Activated CD8-positive, alpha-beta T cell treated with anti-CD3 and anti-CD28 coated beads, Interleukin-2, amount 10 ng/mL, durations not matched to agents 7 days and 5 days (primary cell): ENCODE results near the gene ARHGAP12. TPM values are rescaled to one million over a fixed set of nuclear protein-coding genes. Genes with fewer than 3 reads are reported as not detected.
A peak's percentile ranks its signal among the peaks of the same experiment; 100 is the strongest.

Experiments used
- ATAC-seq: fragments of 150-1000 bp; cut with Tn5 transposase; one replicate; pipeline ENCODE4 v1.10.0; 2021; ENCODE audit warnings: moderate library complexity
- CTCF ChIA-PET: fragments of 350-600 bp; sonication (Branson Sonifier 250); formaldehyde crosslinking; loops from one replicate; lab custom pipeline; 2021; ENCODE audit warnings: antibody characterized with exemption; lab: Charles Lee
- POLR2A ChIA-PET: fragments of 350-600 bp; sonication (Branson Sonifier 250); formaldehyde crosslinking; loops from one replicate; lab custom pipeline; 2021; ENCODE audit warnings: antibody characterized with exemption; lab: Charles Lee
- DNase-seq: peaks from one replicate; pipeline ENCODE4 v3.0.0-alpha.2; 2020
- H3K27ac Mint-ChIP-seq: one replicate; pipeline ENCODE4 v1.8.0; 2021; ENCODE audit warnings: mild to moderate bottlenecking, mixed read lengths
- H3K27me3 Mint-ChIP-seq: one replicate; pipeline ENCODE4 v1.8.0; 2021; ENCODE audit warnings: low read depth, mixed read lengths
- H3K36me3 Mint-ChIP-seq: one replicate; pipeline ENCODE4 v1.8.0; 2021; ENCODE audit warnings: low read depth, mixed read lengths
- H3K4me1 Mint-ChIP-seq: one replicate; pipeline ENCODE4 v1.8.0; 2021; ENCODE audit warnings: low read depth, mixed read lengths
- H3K4me3 Mint-ChIP-seq: one replicate; pipeline ENCODE4 v1.8.0; 2021; ENCODE audit warnings: mild to moderate bottlenecking, mixed read lengths
- H3K9me3 Mint-ChIP-seq: one replicate; pipeline ENCODE4 v1.8.0; 2022; ENCODE audit warnings: mixed read lengths; ENCODE audit not compliant: insufficient read depth
- total RNA-seq, 2 experiments: library from RNA; stranded (reverse); gene quantifications; one replicate each; pipeline ENCODE4 v1.2.3, GENCODE V29; 2021

The ARHGAP12 gene
- total RNA-seq, 2 experiments from 2014 or later, result 4.9 to 5.5 TPM

GRCh38 chr10:31918671-31919409 is 9.8 kb downstream of the ARHGAP12 start:
- ChIA-PET CTCF (interaction anchor here (2.3 kb wide), 1 partner anchor 10 kb away, joined by 7 read pairs; the partner anchor contains the start of gene ARHGAP12), POLR2A (no interaction called here)
- H3K9me3 Mint-ChIP-seq, result no peaks in the 10 kb centered on the region
- peaks cover 2% of the 10 kb centered on the region for H3K36me3 Mint-ChIP-seq
- ATAC-seq (peak; percentile 58), DNase-seq (no peak)
- peaks cover 42% of the 10 kb centered on the region for H3K4me1 Mint-ChIP-seq
- no peak overlapping the region for H3K27ac Mint-ChIP-seq
- no peaks in the 10 kb centered on the region for H3K27me3 Mint-ChIP-seq
- no peak overlapping the region for H3K4me3 Mint-ChIP-seq

- Mint-ChIP-seq H3K4me3 (no peak overlapping the region), H3K9me3 (no peaks in the 10 kb centered on the region), H3K27ac (no peak overlapping the region), H3K4me1 (peaks cover 27% of the 10 kb centered on the region), H3K36me3 (no peaks in the 10 kb centered on the region), H3K27me3 (no peaks in the 10 kb centered on the region)
- no peak for ATAC-seq
- CTCF ChIA-PET, result interaction anchor here (0.6 to 1.4 kb wide), 2 partner anchors 32 to 52 kb away, joined by 3 read pairs; no protein-coding TSS in a partner anchor
- POLR2A ChIA-PET, result no interaction called here
- DNase-seq, result no peak
These were observed 14.3 kb downstream of the ARHGAP12 start for GRCh38 chr10:31914370-31914769.

GRCh38 chr10:31912898-31913850 is 15.5 kb downstream of the ARHGAP12 start:
- Mint-ChIP-seq H3K36me3 (peaks cover 3% of the 10 kb centered on the region), H3K9me3 (no peaks in the 10 kb centered on the region), H3K4me1 (peaks cover 19% of the 10 kb centered on the region), H3K27ac (no peak overlapping the region), H3K27me3 (no peaks in the 10 kb centered on the region), H3K4me3 (no peak overlapping the region)
- no peak for ATAC-seq
- CTCF ChIA-PET, result interaction anchor here (1.2 to 1.4 kb wide), 2 partner anchors 35 to 51 kb away, joined by 3 read pairs; no protein-coding TSS in a partner anchor
- POLR2A ChIA-PET, result no interaction called here
- DNase-seq, result no peak

- Mint-ChIP-seq H3K4me1 (peaks cover 19% of the 10 kb centered on the region), H3K27me3 (no peaks in the 10 kb centered on the region), H3K27ac (no peak overlapping the region), H3K4me3 (no peak overlapping the region), H3K36me3 (peaks cover 5% of the 10 kb centered on the region), H3K9me3 (no peaks in the 10 kb centered on the region)
- DNase-seq (no peak), ATAC-seq (no peak)
- POLR2A ChIA-PET, result interaction anchor here (0.5 to 0.7 kb wide), 2 partner anchors 85 to 1468 kb away, joined by 3 read pairs; no protein-coding TSS in a partner anchor
- CTCF ChIA-PET, result no interaction called here
These were observed 16.3 kb downstream of the ARHGAP12 start for GRCh38 chr10:31912289-31912688.

- H3K4me1 Mint-ChIP-seq, result peaks cover 22% of the 10 kb centered on the region
- CTCF ChIA-PET, result no interaction called here
- POLR2A ChIA-PET, result no interaction called here
- peaks cover 9% of the 10 kb centered on the region for H3K36me3 Mint-ChIP-seq
- H3K9me3 Mint-ChIP-seq, result no peaks in the 10 kb centered on the region
- H3K4me3 Mint-ChIP-seq, result no peak overlapping the region
- H3K27ac Mint-ChIP-seq, result no peak overlapping the region
- H3K27me3 Mint-ChIP-seq, result no peaks in the 10 kb centered on the region
- DNase-seq (no peak), ATAC-seq (no peak)
These were observed 18.6 kb downstream of the ARHGAP12 start for GRCh38 chr10:31910016-31910415.

- CTCF ChIA-PET, result no interaction called here
- Mint-ChIP-seq H3K4me3 (no peak overlapping the region), H3K27ac (no peak overlapping the region), H3K36me3 (peaks cover 12% of the 10 kb centered on the region), H3K4me1 (peaks cover 11% of the 10 kb centered on the region), H3K27me3 (no peaks in the 10 kb centered on the region), H3K9me3 (no peaks in the 10 kb centered on the region)
- no peak for ATAC-seq
- POLR2A ChIA-PET, result interaction anchor here (0.6 kb wide), 1 partner anchor 28 kb away, joined by 4 read pairs; no protein-coding TSS in a partner anchor
- DNase-seq, result no peak
These were observed 20.5 kb downstream of the ARHGAP12 start for GRCh38 chr10:31908157-31908556.

GRCh38 chr10:31906039-31906438 is 22.6 kb downstream of the ARHGAP12 start:
- no peak overlapping the region for H3K4me3 Mint-ChIP-seq
- ATAC-seq (no peak), DNase-seq (no peak)
- ChIA-PET CTCF (no interaction called here), POLR2A (no interaction called here)
- H3K27ac Mint-ChIP-seq, result no peak overlapping the region
- peaks cover 16% of the 10 kb centered on the region for H3K36me3 Mint-ChIP-seq
- H3K27me3 Mint-ChIP-seq, result no peaks in the 10 kb centered on the region
- H3K4me1 Mint-ChIP-seq, result peaks cover 3% of the 10 kb centered on the region
- H3K9me3 Mint-ChIP-seq, result no peaks in the 10 kb centered on the region

- ChIA-PET CTCF (no interaction called here), POLR2A (no interaction called here)
- no peaks in the 10 kb centered on the region for H3K9me3 Mint-ChIP-seq
- no peak overlapping the region for H3K4me3 Mint-ChIP-seq
- ATAC-seq (no peak), DNase-seq (no peak)
- H3K36me3 Mint-ChIP-seq, result peaks cover 17% of the 10 kb centered on the region
- peaks cover 3% of the 10 kb centered on the region for H3K4me1 Mint-ChIP-seq
- H3K27me3 Mint-ChIP-seq, result no peaks in the 10 kb centered on the region
- no peak overlapping the region for H3K27ac Mint-ChIP-seq
These were observed 23.0 kb downstream of the ARHGAP12 start for GRCh38 chr10:31905586-31905985.

GRCh38 chr10:31902625-31903024 is 26.0 kb downstream of the ARHGAP12 start:
- no peak for ATAC-seq
- ChIA-PET CTCF (no interaction called here), POLR2A (no interaction called here)
- peaks cover 14% of the 10 kb centered on the region for H3K36me3 Mint-ChIP-seq
- H3K4me3 Mint-ChIP-seq, result no peak overlapping the region
- no peak overlapping the region for H3K27ac Mint-ChIP-seq
- no peak for DNase-seq
- H3K9me3 Mint-ChIP-seq, result no peaks in the 10 kb centered on the region
- H3K27me3 Mint-ChIP-seq, result no peaks in the 10 kb centered on the region
- peaks cover 3% of the 10 kb centered on the region for H3K4me1 Mint-ChIP-seq

GRCh38 chr10:31897506-31897905 is 31.1 kb downstream of the ARHGAP12 start:
- no peak overlapping the region for H3K27ac Mint-ChIP-seq

GRCh38 chr10:31896968-31897384 is 31.7 kb downstream of the ARHGAP12 start:
- H3K4me3 Mint-ChIP-seq, result no peak overlapping the region
- no peaks in the 10 kb centered on the region for H3K27me3 Mint-ChIP-seq
- DNase-seq, result no peak
- H3K9me3 Mint-ChIP-seq, result no peaks in the 10 kb centered on the region
- peaks cover 9% of the 10 kb centered on the region for H3K36me3 Mint-ChIP-seq
- POLR2A ChIA-PET, result no interaction called here
- no peak overlapping the region for H3K27ac Mint-ChIP-seq
- no peaks in the 10 kb centered on the region for H3K4me1 Mint-ChIP-seq
- ATAC-seq, result no peak
- CTCF ChIA-PET, result interaction anchor here (1.2 kb wide), 1 partner anchor 33 kb away, joined by 4 read pairs; no protein-coding TSS in a partner anchor

More at GRCh38 chr10:31897506-31897905, 31.1 kb downstream of the ARHGAP12 start:
- H3K4me3 Mint-ChIP-seq, result no peak overlapping the region
- H3K9me3 Mint-ChIP-seq, result no peaks in the 10 kb centered on the region
- H3K4me1 Mint-ChIP-seq, result no peaks in the 10 kb centered on the region
- H3K36me3 Mint-ChIP-seq, result peaks cover 9% of the 10 kb centered on the region
- POLR2A ChIA-PET, result no interaction called here
- CTCF ChIA-PET, result no interaction called here
- DNase-seq (no peak), ATAC-seq (no peak)
- H3K27me3 Mint-ChIP-seq, result no peaks in the 10 kb centered on the region
